OCI-LY3 (cell line): Measurements from ENCODE around the gene TIFAB.

Experiments used
- H2AFZ ChIP-seq: fragments of 200-600, 300-600 bp; shearing (Covaris generic); 2 replicates; pipeline ENCODE4 v1.6.0; 2014; ENCODE audit warnings: antibody characterized with exemption, low read depth, low read length
- H3K27ac ChIP-seq: fragments of 200-600, 300-600 bp; sonication (generic); 2 replicates; pipeline ENCODE4 v1.5.1; 2014; ENCODE audit warnings: mild to moderate bottlenecking, low read length, moderate library complexity, mixed read lengths
- H3K27me3 ChIP-seq: fragments of 200-600, 300-600 bp; sonication (generic); 2 replicates; pipeline ENCODE4 v1.6.1; 2014; ENCODE audit warnings: low read depth, low read length, mixed read lengths
- H3K36me3 ChIP-seq: fragments of 200-600, 300-600 bp; sonication (generic); replicated peaks from 2 replicates; pipeline ENCODE3; 2014; ENCODE audit warnings: low read depth, low read length, mixed read lengths
- H3K4me1 ChIP-seq: fragments of 300-600, 200-600 bp; sonication (generic); 2 replicates; pipeline ENCODE4 v1.6.1; 2014; ENCODE audit warnings: low read length, mixed read lengths
- H3K4me2 ChIP-seq: fragments of 200-600, 300-600 bp; sonication (generic); 2 replicates; pipeline ENCODE4 v1.6.1; 2014; ENCODE audit warnings: low read length, mixed read lengths
- H3K4me3 ChIP-seq: fragments of 300-600, 200-600 bp; sonication (generic); 2 replicates; pipeline ENCODE4 v1.5.1; 2014; ENCODE audit warnings: antibody characterized with exemption, mild to moderate bottlenecking, low read length, moderate library complexity
- H3K79me2 ChIP-seq: fragments of 300-600, 200-600 bp; shearing (Covaris generic); 2 replicates; pipeline ENCODE4 v1.6.1; 2014; ENCODE audit warnings: mild to moderate bottlenecking, low read length, mixed read lengths
- H3K9ac ChIP-seq: fragments of 300-600, 200-600 bp; shearing (Covaris generic); 2 replicates; pipeline ENCODE4 v1.6.0; 2014; ENCODE audit warnings: mild to moderate bottlenecking, low read length, moderate library complexity
- H3K9me3 ChIP-seq: fragments of 200-600, 300-600 bp; shearing (Covaris generic); 2 replicates; pipeline ENCODE4 v1.6.1; 2014; ENCODE audit warnings: low read length, mixed read lengths; ENCODE audit not compliant: insufficient read depth
- H4K20me1 ChIP-seq: fragments of 200-600, 300-600 bp; sonication (generic); 2 replicates; pipeline ENCODE4 v1.6.1; 2016; ENCODE audit warnings: low read length, mixed read lengths; ENCODE audit not compliant: insufficient read depth
- EZH2phosphoT487 ChIP-seq: fragments of 200-600 bp; shearing (Covaris generic); IDR thresholded peaks from 2 replicates; pipeline ENCODE4 v1.6.1; 2018; ENCODE audit warnings: antibody characterized with exemption, mixed run types, low read depth
- TF ChIP-seq, protein P1 (sequence below): fragments of 200-600, 300-600 bp; sonication (generic); IDR thresholded peaks from 2 replicates; pipeline ENCODE4 v1.5.1; 2014; ENCODE audit warnings: antibody characterized with exemption, low read length, low read depth

Gene TIFAB

DNA sequence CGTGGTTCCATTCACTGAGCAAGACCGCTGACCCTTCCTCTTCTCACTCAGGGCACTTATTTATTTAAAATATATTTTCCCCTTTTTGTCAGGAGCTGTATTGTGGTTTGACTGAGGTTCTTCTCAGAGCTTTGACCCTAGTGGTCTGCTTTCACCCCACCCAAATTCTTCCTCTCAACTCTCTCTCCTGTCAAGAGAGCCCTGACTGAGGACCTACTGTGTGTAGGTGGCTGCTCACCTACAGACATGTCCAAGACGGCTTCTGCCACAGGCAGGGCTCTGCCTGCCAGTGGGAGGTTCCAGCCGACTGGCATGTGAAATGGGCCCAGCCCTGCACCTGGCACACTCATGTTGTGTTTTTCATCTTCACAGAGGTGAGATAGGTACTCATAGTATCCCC is 10.2 kb downstream of the TIFAB start:
- TF ChIP-seq, protein P1, sequence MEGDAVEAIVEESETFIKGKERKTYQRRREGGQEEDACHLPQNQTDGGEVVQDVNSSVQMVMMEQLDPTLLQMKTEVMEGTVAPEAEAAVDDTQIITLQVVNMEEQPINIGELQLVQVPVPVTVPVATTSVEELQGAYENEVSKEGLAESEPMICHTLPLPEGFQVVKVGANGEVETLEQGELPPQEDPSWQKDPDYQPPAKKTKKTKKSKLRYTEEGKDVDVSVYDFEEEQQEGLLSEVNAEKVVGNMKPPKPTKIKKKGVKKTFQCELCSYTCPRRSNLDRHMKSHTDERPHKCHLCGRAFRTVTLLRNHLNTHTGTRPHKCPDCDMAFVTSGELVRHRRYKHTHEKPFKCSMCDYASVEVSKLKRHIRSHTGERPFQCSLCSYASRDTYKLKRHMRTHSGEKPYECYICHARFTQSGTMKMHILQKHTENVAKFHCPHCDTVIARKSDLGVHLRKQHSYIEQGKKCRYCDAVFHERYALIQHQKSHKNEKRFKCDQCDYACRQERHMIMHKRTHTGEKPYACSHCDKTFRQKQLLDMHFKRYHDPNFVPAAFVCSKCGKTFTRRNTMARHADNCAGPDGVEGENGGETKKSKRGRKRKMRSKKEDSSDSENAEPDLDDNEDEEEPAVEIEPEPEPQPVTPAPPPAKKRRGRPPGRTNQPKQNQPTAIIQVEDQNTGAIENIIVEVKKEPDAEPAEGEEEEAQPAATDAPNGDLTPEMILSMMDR: no peak
- no peak for TF ChIP-seq EZH2phosphoT487
- Histone ChIP-seq H3K9me3 (no peaks in the 10 kb centered on the region), H3K27me3 (0 out of 2 replicates have a peak, but pooled peaks cover under 1% of the 10 kb centered on the region), H3K4me2 (no peak overlapping the region), H3K27ac (no peak overlapping the region), H4K20me1 (no peaks in the 10 kb centered on the region), H3K9ac (no peak overlapping the region), H3K79me2 (no peaks in the 10 kb centered on the region), H3K36me3 (no peaks in the 10 kb centered on the region), H3K4me1 (peaks cover 25% of the 10 kb centered on the region), H3K4me3 (no peak overlapping the region), H2AFZ (no peak overlapping the region)

DNA sequence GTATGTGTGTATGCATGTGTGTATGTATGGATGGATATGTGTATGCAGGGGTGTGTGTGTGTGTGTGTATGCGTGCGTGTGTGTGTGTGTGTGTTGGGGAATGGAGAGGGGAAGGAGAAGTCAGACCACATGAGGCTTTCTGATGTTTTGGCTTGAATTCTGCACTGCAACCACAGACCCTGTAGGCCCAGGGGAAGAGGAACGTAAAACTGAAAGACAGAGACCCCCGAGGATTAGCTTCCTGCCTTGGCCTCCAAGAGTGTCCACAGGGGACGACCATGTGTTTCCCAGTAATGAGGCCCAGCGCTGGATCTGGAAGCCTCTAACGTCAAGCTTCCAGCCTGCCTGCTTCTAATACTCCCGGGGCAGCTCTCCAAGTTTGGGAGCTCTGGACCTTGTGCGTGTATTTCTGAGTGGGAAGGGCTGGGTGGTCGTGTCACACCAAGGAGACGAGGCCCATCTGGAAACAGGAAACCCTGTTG is 10.8 kb downstream of the TIFAB start:
- no peaks in the 10 kb centered on the region for H3K9me3 ChIP-seq

DNA sequence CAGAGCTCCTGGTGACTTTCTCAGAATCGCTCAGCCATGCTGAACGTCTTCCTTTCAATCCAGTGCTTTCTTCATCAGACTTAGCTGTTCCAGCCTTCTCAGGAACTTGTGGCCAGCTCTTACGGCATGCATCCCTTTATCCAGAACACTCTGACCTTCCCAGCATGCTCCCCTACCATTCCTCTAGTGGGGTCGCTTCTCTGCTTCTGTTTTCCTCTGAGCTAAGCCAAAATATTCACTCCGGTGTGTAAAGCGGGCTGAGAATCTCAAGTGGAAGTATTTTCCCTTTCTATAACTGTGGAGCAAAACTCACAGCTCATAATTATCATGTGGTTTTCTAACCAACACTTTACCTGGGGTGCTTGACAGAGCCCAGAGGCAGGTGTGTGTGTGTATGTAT is 11.2 kb downstream of the TIFAB start:
- Histone ChIP-seq H3K9ac (no peak overlapping the region), H3K4me2 (no peak overlapping the region), H3K27me3 (peaks cover 11% of the 10 kb centered on the region)

More for the DNA sequence above, 10.8 kb downstream of the TIFAB start:
- H3K4me1 ChIP-seq: peaks cover 30% of the 10 kb centered on the region
- no peaks in the 10 kb centered on the region for H3K79me2 ChIP-seq
- H3K4me2 ChIP-seq: no peak overlapping the region
- no peak overlapping the region for H3K27ac ChIP-seq
- H3K27me3 ChIP-seq: peaks cover 6% of the 10 kb centered on the region; the same call in 1 of the 2 replicates
- no peak overlapping the region for H2AFZ ChIP-seq
- no peaks in the 10 kb centered on the region for H3K36me3 ChIP-seq
- H3K9ac ChIP-seq: no peak overlapping the region
- H3K4me3 ChIP-seq: no peak overlapping the region
- TF ChIP-seq, protein P1: no peak
- no peak for TF ChIP-seq EZH2phosphoT487
- no peaks in the 10 kb centered on the region for H4K20me1 ChIP-seq

DNA sequence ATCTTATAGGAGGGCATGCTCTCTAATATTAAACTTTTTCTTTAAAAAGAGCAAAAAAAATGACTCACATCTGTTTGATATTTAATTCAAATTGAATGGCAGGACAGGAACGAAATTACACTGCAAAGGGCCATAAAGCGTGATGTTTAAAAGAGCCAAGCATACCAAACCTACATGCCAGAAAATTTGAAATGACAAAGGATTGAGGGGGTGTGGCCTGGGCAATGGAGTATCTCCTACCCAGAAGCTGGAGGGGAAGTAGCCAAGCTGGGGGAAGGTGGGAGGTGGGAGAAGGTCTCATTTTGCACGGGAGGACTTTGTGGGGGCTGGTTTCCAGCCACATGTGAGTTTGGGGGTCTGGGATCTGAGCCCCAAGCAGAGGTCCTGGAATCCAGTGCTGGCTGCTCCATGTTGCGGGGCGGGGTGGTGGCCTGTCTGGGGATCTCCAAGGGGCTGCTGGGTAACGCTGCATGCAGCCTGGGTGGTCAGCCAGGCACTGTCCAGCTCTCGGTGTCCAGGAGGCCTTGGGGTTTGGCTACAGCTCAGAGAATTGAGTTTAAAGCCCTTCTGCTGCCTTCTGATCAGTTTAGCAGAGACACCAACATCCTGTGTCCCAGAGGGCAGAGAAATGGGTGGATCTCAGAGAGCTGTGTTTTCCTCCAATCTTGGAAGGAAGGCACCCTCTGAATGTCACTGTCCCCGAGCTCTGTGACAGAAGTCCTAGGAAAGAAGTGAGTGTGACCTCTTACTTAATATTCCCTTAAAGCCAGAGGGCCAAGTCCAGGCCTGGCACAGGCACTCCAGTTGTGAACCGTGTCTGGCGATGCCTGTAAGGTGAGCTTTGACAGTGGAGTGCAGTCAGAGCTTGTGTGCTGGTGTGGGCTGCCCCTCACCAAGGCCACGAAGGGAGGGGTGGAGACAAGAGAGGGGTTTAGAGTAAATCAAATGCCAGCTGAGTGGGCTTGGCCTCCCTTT is 12.6 kb downstream of the TIFAB start:
- no peak overlapping the region for H3K27ac ChIP-seq
- TF ChIP-seq EZH2phosphoT487: no peak
- TF ChIP-seq, protein P1: no peak
- peaks cover 30% of the 10 kb centered on the region for H3K4me1 ChIP-seq
- no peak overlapping the region for H3K4me3 ChIP-seq
- no peaks in the 10 kb centered on the region for H3K79me2 ChIP-seq
- no peak overlapping the region for H2AFZ ChIP-seq
- no peaks in the 10 kb centered on the region for H3K36me3 ChIP-seq
- peaks cover 20% of the 10 kb centered on the region for H3K27me3 ChIP-seq
- H3K9me3 ChIP-seq: no peaks in the 10 kb centered on the region
- 0 out of 2 replicates have a peak overlapping the region, but pooled peaks have one; percentile 9 for H3K4me2 ChIP-seq
- no peak overlapping the region for H3K9ac ChIP-seq
- H4K20me1 ChIP-seq: no peaks in the 10 kb centered on the region

More for the DNA sequence above, 11.2 kb downstream of the TIFAB start:
- no peak overlapping the region for H3K27ac ChIP-seq
- no peak overlapping the region for H3K4me3 ChIP-seq
- H3K79me2 ChIP-seq: no peaks in the 10 kb centered on the region
- H3K36me3 ChIP-seq: no peaks in the 10 kb centered on the region
- H3K9me3 ChIP-seq: no peaks in the 10 kb centered on the region
- TF ChIP-seq, protein P1: no peak
- no peak for TF ChIP-seq EZH2phosphoT487
- H2AFZ ChIP-seq: no peak overlapping the region
- H4K20me1 ChIP-seq: no peaks in the 10 kb centered on the region
- H3K4me1 ChIP-seq: peaks cover 30% of the 10 kb centered on the region
